IMR-90 (cell line): Measurements from ENCODE around the gene SFXN3.
A peak's percentile ranks its signal among the peaks of the same experiment; 100 is the strongest.

Experiments used
- BHLHE40 ChIP-seq: fragments of 150-350 bp; IDR thresholded peaks from 2 replicates; pipeline ENCODE4 v1.6.1; 2016; ENCODE audit warnings: mild to moderate bottlenecking, low read depth, low read length
- CEBPB ChIP-seq: IDR thresholded peaks from 2 replicates; pipeline ENCODE4 v1.6.1; 2012; ENCODE audit warnings: low read depth, low read length, improper control_type of control experiment
- CHD1 ChIP-seq: IDR thresholded peaks from 2 replicates; pipeline ENCODE4 v1.6.1; 2012; ENCODE audit warnings: low read depth, low read length, improper control_type of control experiment
- CTCF ChIP-seq: conservative IDR thresholded peaks from 2 replicates; pipeline ENCODE4 v1.5.1; 2012; ENCODE audit warnings: mild to moderate bottlenecking, low read depth, low read length, improper control_type of control experiment
- FOS ChIP-seq: fragments of 150-350 bp; IDR thresholded peaks from 2 replicates; pipeline ENCODE4 v1.6.1; 2016; ENCODE audit warnings: low read depth, low read length
- MAFK ChIP-seq: IDR thresholded peaks from 2 replicates; pipeline ENCODE4 v1.6.1; 2012; ENCODE audit warnings: low read depth, low read length, improper control_type of control experiment
- NFE2L2 ChIP-seq: fragments of 150-350 bp; IDR thresholded peaks from 2 replicates; pipeline ENCODE4 v1.6.1; 2016; ENCODE audit warnings: low read depth, mild to moderate bottlenecking, low read length
- POLR2A ChIP-seq: IDR thresholded peaks from 2 replicates; pipeline ENCODE4 v1.6.1; 2012; ENCODE audit warnings: mild to moderate bottlenecking, low read depth, low read length
- RAD21 ChIP-seq: IDR thresholded peaks from 2 replicates; pipeline ENCODE4 v1.6.1; 2012; ENCODE audit warnings: low read length, improper control_type of control experiment
- RCOR1 ChIP-seq: IDR thresholded peaks from 2 replicates; pipeline ENCODE4 v1.6.1; 2012; ENCODE audit warnings: mild to moderate bottlenecking, low read length, improper control_type of control experiment; ENCODE audit not compliant: insufficient replicate concordance
- RFX5 ChIP-seq: IDR thresholded peaks from 2 replicates; pipeline ENCODE4 v1.8.0; 2012; ENCODE audit warnings: low read depth, mild to moderate bottlenecking, low read length, moderate library complexity
- SMC3 ChIP-seq: fragments of 150-350 bp; IDR thresholded peaks from 2 replicates; pipeline ENCODE4 v1.6.1; 2016; ENCODE audit warnings: low read depth, mild to moderate bottlenecking, antibody characterized with exemption, low read length, moderate library complexity
- USF2 ChIP-seq: fragments of 150-350 bp; IDR thresholded peaks from 2 replicates; pipeline ENCODE4 v1.6.1; 2017; ENCODE audit warnings: mild to moderate bottlenecking, antibody characterized with exemption, low read length, low read depth

DNA sequence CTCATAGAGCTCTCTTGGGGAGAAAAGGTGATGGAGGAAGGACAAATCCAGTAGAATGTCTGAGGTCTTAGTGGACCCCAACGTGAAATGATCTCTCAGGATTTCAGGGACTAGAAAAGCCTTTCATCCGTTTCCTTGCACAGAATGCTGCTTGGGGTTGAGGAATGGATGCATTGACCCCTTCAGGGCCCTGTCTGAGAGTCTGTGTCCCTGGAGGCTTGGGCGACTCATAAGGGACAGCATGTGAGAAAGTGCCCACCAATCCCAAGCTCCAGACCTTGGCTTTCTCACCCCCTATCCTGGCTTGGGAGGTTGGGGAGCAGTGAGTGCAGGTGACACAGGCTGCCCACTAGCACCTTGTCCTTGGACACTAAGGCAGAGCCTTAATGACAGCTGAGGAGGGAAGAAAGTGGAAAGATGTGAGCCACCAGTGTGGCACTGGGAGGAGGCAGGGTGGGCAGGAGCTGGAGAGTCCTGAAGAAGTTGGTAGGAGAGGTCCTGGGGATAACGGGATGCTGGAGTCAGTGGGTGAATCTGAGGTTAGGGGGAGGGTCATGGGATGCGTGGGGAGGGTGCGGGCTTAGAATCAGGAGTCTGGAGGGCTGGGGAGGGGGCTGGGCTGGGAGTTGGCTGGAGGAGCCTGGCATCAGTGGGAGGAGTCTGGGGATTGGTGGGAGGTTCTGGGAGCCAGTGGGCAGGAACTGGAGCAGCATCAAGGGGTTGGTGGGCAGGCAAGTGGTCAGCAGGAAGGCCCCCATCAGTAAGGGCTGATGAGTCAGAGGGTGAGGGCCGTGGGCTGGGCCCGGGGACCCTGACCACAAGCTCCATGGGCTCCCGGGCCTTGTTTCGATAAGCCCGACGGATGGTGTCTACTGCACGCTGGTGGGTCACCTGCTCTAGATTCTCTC is 22.9 kb upstream of the SFXN3 start:
- no peak for TF ChIP-seq POLR2A
- no peak for TF ChIP-seq CTCF
- TF ChIP-seq MAFK: no peak
- TF ChIP-seq USF2: 0 out of 2 replicates have a peak, but pooled peaks have one; percentile 5
- no peak for TF ChIP-seq BHLHE40
- TF ChIP-seq RFX5: no peak
- no peak for TF ChIP-seq RAD21
- no peak for TF ChIP-seq CHD1
- no peak for TF ChIP-seq RCOR1
- no peak for TF ChIP-seq FOS
- no peak for TF ChIP-seq CEBPB
- TF ChIP-seq SMC3: no peak
- TF ChIP-seq NFE2L2: no peak
